KMS-11 (cell line): ENCODE results near the gene FLCN.

ENCODE experiments used
- H2AFZ ChIP-seq: fragments of 200-600 bp; sonication (generic); 2 replicates; pipeline ENCODE4 v1.6.1; 2016; ENCODE audit warnings: antibody characterized with exemption, mixed run types, low read depth
- H3K27ac ChIP-seq: fragments of 200-600 bp; sonication (generic); 2 replicates; pipeline ENCODE4 v1.6.1; 2016; ENCODE audit warnings: mild to moderate bottlenecking, mixed run types
- H3K27me3 ChIP-seq: fragments of 200-600 bp; sonication (generic); 2 replicates; pipeline ENCODE4 v1.6.1; 2017; ENCODE audit warnings: mild to moderate bottlenecking, low read depth, mixed run types, moderate library complexity; ENCODE audit not compliant: insufficient read depth
- H3K36me3 ChIP-seq: fragments of 200-600 bp; sonication (generic); 2 replicates; pipeline ENCODE4 v1.6.1; 2017; ENCODE audit warnings: mild to moderate bottlenecking, mixed run types; ENCODE audit not compliant: insufficient read depth
- H3K4me1 ChIP-seq: fragments of 200-600 bp; sonication (generic); 2 replicates; pipeline ENCODE4 v1.6.1; 2016; ENCODE audit warnings: mild to moderate bottlenecking, low read depth, mixed run types; ENCODE audit not compliant: poor library complexity, severe bottlenecking
- H3K4me2 ChIP-seq: fragments of 200-600 bp; sonication (generic); 2 replicates; pipeline ENCODE4 v1.7.0; 2016; ENCODE audit warnings: mild to moderate bottlenecking, mixed run types
- H3K4me3 ChIP-seq: fragments of 200-600 bp; sonication (generic); IDR thresholded peaks from 2 replicates; pipeline ENCODE4 v1.6.1; 2017; ENCODE audit warnings: low read depth, low read length, mixed read lengths; ENCODE audit not compliant: insufficient read depth
- H3K79me2 ChIP-seq: fragments of 200-600 bp; sonication (generic); 2 replicates; pipeline ENCODE4 v1.6.1; 2016; ENCODE audit warnings: low read depth, mixed run types; ENCODE audit not compliant: insufficient read depth
- H3K9ac ChIP-seq: fragments of 200-600 bp; sonication (generic); 2 replicates; pipeline ENCODE4 v1.6.1; 2016; ENCODE audit warnings: mild to moderate bottlenecking, mixed run types
- H4K20me1 ChIP-seq: fragments of 200-600 bp; sonication (generic); 2 replicates; pipeline ENCODE4 v1.6.1; 2016; ENCODE audit warnings: mild to moderate bottlenecking, mixed run types; ENCODE audit not compliant: insufficient read depth
- TF ChIP-seq, protein P1 (sequence below): fragments of 200-600 bp; sonication (generic); conservative IDR thresholded peaks from 2 replicates; pipeline ENCODE4 v1.6.1; 2017; ENCODE audit warnings: low read depth, mild to moderate bottlenecking, antibody characterized with exemption, low read length, moderate library complexity, mixed read lengths

The FLCN gene

DNA sequence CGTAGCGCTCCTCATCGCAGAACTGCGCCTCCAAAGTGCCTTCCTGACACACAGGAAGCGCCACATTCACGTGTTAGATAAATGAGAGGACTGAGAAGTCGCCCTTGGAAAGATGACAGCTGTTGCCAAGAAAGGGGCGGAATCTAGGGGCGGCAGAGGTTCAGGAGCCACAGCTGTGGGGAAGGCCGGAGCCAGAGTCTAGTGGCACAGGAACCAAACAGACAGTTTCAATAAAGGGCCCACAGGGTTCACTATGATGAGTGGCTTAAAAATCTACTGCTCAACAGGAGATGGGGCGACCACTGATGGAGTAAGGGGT lies 4.7 kb downstream of the FLCN start:
- H3K27ac ChIP-seq, result no peak overlapping the region
- H3K4me3 ChIP-seq, result no peak overlapping the region
- H3K36me3 ChIP-seq, result no peaks in the 10 kb centered on the region
- no peak overlapping the region for H3K9ac ChIP-seq
- H3K79me2 ChIP-seq, result peaks cover 29% of the 10 kb centered on the region
- H4K20me1 ChIP-seq, result no peaks in the 10 kb centered on the region
- TF ChIP-seq, protein P1, sequence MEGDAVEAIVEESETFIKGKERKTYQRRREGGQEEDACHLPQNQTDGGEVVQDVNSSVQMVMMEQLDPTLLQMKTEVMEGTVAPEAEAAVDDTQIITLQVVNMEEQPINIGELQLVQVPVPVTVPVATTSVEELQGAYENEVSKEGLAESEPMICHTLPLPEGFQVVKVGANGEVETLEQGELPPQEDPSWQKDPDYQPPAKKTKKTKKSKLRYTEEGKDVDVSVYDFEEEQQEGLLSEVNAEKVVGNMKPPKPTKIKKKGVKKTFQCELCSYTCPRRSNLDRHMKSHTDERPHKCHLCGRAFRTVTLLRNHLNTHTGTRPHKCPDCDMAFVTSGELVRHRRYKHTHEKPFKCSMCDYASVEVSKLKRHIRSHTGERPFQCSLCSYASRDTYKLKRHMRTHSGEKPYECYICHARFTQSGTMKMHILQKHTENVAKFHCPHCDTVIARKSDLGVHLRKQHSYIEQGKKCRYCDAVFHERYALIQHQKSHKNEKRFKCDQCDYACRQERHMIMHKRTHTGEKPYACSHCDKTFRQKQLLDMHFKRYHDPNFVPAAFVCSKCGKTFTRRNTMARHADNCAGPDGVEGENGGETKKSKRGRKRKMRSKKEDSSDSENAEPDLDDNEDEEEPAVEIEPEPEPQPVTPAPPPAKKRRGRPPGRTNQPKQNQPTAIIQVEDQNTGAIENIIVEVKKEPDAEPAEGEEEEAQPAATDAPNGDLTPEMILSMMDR, result no peak
- no peak overlapping the region for H3K4me2 ChIP-seq
- H3K4me1 ChIP-seq, result peaks cover 7% of the 10 kb centered on the region
- no peaks in the 10 kb centered on the region for H3K27me3 ChIP-seq
- no peak overlapping the region for H2AFZ ChIP-seq

DNA sequence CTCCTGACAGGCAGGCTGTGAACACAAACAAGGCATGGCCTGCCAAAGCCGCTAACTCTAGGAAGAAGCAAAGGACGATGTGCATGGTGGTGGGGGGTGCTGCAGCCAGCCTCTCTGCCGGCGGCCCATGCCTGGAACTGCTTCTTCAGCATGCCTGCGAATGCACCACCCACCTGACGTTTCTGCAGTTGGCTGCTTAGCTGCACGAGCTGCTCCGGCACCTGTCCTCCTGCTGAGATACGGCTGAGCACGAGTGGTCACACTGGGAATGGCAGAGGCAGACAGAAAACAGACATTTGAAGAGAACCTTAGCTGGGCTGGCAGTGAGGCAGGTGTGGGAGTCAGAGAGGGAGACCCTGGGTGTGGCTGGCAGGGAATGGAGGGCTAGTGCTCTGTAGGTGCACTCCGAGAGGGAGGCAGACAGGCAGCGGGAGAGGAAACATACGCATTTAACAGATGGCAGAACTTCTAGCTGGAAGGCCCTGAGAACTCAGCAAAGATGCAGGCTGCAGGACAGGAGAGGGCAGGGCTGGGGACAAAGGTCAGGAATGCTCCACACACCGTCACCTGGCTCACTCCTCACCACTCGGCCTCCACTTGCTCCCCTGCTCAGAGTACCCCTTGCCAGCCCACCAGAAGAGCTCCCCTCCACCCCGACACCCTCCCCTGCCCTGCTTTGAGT lies 5.2 kb downstream of the FLCN start:
- Histone ChIP-seq H3K9ac (no peak overlapping the region), H3K79me2 (peaks cover 27% of the 10 kb centered on the region)

DNA sequence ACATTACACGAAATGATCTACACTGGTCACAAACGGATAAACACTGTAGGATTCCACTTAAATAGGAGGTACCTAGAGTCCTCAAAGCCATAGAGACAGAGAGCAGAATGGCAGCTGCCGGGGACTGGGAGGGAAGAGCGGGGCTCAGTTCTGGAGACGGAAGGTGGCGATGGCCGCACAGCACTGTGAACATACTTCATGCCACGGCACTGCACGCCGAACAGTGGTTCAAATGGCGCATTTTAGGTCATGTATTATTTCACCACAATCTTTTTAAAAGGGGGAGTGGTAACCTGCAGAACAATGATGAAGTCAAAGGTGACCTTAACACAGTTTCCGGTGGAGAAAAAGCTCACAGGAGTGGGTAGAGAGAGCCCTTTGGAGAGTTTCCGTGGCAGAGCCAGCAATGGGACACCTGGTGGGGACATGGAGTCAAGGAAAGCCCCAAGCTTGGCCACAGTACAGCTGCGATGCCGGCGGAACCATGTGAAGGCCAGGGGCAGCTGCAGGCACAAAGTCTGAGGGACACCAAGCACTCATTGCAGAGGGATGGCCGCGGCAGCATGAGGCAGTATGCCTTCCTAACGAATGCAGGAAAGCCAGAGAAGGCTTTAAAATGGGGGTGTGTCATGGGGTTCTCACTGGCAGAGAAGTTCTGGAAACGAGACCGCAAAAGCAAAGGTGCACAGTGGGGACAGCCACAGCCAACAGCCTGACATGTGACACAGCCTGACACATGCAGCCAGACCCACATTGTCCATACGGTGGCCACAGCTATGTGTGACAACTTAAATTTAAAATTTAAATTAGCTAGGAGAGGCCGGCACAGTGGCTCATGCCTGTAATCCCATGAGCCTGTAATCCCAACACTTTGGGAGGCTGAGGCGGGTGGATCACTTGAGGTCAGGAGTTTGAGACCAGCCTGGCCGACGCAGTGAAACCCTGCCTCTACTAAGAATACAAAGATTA lies 7.3 kb downstream of the FLCN start:
- Histone ChIP-seq H3K27ac (no peak overlapping the region), H2AFZ (no peak overlapping the region), H3K4me1 (no peaks in the 10 kb centered on the region), H3K4me3 (no peak overlapping the region), H3K9ac (no peak overlapping the region), H3K4me2 (no peak overlapping the region), H3K36me3 (peaks cover 5% of the 10 kb centered on the region; the same call in 1 of the 2 replicates), H3K27me3 (no peaks in the 10 kb centered on the region), H3K79me2 (peaks cover 13% of the 10 kb centered on the region), H4K20me1 (no peaks in the 10 kb centered on the region)
- TF ChIP-seq, protein P1, result no peak

More for the DNA sequence above, 5.2 kb downstream of the FLCN start:
- Histone ChIP-seq H3K36me3 (no peaks in the 10 kb centered on the region), H3K4me3 (no peak overlapping the region), H3K27ac (no peak overlapping the region), H2AFZ (no peak overlapping the region), H3K27me3 (no peaks in the 10 kb centered on the region), H4K20me1 (no peaks in the 10 kb centered on the region), H3K4me1 (peaks cover 7% of the 10 kb centered on the region), H3K4me2 (no peak overlapping the region)
- TF ChIP-seq, protein P1, result no peak

DNA sequence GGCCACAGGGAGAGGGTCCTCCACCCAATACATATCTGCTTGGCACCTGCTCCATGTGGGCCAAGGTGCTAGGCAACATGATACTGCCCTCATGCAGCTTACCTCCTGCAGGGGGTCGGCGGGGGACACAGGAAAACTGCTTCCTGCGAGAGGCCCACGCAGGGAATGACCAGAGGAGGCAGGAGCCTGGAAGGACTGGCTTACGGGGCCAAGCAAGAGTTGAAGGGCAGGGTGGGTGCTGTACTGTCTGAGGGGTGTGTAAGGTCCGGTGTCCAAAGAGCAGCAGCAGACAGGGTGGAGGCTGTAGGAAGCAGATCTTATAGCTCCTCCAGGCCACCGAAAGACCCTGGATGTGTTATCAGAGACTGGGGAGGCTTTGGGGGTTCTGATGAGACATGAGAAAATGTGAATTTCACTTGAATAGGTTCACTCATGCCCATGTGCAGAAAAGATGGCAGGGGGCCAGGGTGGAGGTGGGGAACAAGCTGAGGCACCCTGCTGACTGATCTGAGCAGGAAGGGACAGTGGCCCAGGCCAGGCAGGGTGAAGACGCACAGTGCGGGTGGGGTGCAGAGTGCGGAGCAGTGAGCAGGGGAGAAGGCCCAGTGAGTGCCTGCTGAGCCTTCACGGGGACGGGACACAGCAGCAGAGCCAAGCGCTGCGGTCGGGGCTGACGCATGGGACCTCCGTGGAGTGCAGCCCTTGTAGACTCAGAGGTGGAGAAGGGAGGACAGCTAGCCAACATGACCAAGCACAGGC lies 8.3 kb downstream of the FLCN start:
- TF ChIP-seq, protein P1, result no peak
- Histone ChIP-seq H3K4me1 (no peaks in the 10 kb centered on the region), H3K9ac (no peak overlapping the region), H4K20me1 (no peaks in the 10 kb centered on the region), H3K27ac (no peak overlapping the region), H3K27me3 (no peaks in the 10 kb centered on the region), H3K4me2 (no peak overlapping the region), H3K79me2 (peaks cover 3% of the 10 kb centered on the region; the same call in 1 of the 2 replicates), H3K4me3 (no peak overlapping the region), H3K36me3 (peaks cover 5% of the 10 kb centered on the region; the same call in 1 of the 2 replicates), H2AFZ (no peak overlapping the region)
